ENCODE measurements around the gene GBA3. TPM values are rescaled to one million over a fixed set of nuclear protein-coding genes. Genes with fewer than 3 reads are reported as not detected.

GBA3 gene
- total RNA-seq, 2 donors from 2014 or later: 4.6 to 9.5 TPM

DNA sequence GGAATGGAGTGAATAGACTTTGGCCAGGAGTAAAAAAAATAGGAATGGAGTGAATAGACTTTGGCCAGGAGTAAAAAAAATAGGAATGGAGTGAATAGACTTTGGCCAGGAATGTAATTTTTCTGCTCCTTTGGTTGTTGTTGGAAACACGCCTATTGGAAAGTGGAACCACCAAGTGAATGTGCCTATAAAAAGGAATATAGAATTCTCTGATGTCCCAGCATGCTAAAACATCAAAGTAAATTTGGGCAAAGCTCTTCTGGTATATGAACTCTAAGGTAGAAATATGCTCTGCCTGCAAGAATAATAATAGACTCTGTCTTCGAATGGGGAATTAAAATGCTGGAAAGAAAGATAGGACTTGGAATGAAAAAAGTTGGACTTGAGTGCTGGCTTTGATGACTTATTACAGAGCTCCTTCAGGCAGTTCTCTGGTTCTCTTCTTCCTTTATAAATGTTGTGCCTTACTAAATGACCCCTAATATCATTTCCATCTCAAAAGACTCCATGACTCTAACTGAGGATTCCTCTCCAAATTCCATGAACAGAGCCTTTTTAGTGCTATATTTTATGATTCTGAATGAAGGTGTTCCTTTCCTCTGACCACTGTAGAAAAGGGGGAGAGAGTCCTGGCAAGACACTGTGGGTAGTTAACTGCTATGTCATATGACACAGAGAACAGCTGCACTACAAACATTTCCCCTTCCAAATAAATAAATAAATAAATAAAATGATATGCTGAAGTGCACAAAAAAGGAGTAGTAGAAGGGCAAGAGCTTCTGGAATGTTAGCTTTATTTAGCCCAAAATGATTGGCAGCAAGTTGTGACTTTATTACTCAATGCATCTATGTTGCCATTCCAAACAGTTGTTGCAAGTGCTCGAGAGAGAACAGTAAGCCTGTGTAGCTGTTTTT lies 13.5 kb upstream of the GBA3 start:
- Histone ChIP-seq H3K4me3 (no peak overlapping the region), H3K9me3 (no peaks in the 10 kb centered on the region), H3K27ac (no peak overlapping the region), H3K4me1 (no peaks in the 10 kb centered on the region), H3K36me3 (no peaks in the 10 kb centered on the region), H3K27me3 (no peaks in the 10 kb centered on the region), H3K9ac (ENCODE audit: low read depth in 2 of 2, low read length in 2 of 2) (no peak overlapping the region)
- TF ChIP-seq, protein P1, sequence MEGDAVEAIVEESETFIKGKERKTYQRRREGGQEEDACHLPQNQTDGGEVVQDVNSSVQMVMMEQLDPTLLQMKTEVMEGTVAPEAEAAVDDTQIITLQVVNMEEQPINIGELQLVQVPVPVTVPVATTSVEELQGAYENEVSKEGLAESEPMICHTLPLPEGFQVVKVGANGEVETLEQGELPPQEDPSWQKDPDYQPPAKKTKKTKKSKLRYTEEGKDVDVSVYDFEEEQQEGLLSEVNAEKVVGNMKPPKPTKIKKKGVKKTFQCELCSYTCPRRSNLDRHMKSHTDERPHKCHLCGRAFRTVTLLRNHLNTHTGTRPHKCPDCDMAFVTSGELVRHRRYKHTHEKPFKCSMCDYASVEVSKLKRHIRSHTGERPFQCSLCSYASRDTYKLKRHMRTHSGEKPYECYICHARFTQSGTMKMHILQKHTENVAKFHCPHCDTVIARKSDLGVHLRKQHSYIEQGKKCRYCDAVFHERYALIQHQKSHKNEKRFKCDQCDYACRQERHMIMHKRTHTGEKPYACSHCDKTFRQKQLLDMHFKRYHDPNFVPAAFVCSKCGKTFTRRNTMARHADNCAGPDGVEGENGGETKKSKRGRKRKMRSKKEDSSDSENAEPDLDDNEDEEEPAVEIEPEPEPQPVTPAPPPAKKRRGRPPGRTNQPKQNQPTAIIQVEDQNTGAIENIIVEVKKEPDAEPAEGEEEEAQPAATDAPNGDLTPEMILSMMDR (IDR thresholded peaks at IDR 0.05): no peak
- intact Hi-C loops (cut with DNase I): no loop called here
- no peak for DNase-seq

DNA sequence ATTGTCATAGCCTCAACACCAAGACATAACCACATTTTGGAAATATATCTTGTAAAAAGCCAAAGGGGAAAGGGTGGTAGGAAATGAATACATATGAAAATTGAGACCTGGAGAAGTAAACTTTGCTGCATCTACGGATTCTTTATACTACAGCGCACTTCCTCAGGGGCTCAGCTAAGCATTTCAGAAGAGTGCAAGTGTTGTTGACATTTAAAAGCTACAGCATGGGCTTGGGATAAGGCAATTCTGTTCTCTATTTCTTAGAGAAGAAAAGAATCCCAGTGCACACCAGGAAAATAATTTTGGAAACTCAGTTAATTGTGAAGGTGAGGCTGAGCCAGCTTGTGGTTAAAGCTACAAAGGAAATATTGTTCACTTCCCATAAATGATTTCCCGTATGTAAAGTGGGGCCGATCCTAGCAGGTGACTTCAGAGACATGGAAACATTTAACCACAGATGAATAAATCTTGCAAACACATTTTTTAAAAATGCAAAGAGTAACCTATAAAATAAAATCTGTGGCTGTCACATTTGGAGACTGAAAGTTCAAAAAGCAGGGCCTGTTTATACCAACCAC lies 12.6 kb upstream of the GBA3 start:
- H3K9ac ChIP-seq (ENCODE audit: low read depth in 2 of 2, low read length in 2 of 2): no peak overlapping the region
- no peaks in the 10 kb centered on the region for H3K9me3 ChIP-seq
- H3K4me1 ChIP-seq: no peaks in the 10 kb centered on the region
- intact Hi-C loops (cut with DNase I): no loop called here
- no peaks in the 10 kb centered on the region for H3K27me3 ChIP-seq
- no peaks in the 10 kb centered on the region for H3K36me3 ChIP-seq
- TF ChIP-seq, protein P1 (IDR thresholded peaks at IDR 0.05): no peak
- H3K4me3 ChIP-seq: no peak overlapping the region
- no peak overlapping the region for H3K27ac ChIP-seq
- no peak for DNase-seq

DNA sequence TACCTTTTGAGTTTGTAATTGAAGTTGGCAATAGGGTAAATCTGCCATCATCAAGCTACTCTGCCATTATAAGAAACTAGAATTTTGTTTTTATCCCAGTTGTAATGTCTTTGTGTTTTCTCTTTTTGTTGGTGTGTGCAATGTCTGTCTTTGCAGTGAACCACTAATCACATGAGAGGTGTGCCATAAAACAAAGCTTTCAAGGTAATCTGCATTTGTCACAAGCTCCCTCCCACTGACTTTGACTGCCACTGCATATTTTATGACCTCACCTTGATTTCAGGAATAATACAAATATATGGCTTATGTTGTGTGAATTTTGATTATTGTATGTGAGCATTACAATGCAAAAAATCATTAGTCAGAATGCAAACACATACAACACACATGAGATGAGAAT lies 9.0 kb upstream of the GBA3 start:
- TF ChIP-seq, protein P1 (IDR thresholded peaks at IDR 0.05): no peak
- DNase-seq: no peak
- intact Hi-C loops (cut with DNase I): no loop called here
- no peak overlapping the region for H3K4me3 ChIP-seq
- no peaks in the 10 kb centered on the region for H3K9me3 ChIP-seq
- no peak overlapping the region for H3K27ac ChIP-seq
- no peaks in the 10 kb centered on the region for H3K27me3 ChIP-seq
- no peaks in the 10 kb centered on the region for H3K4me1 ChIP-seq
- H3K36me3 ChIP-seq: no peaks in the 10 kb centered on the region
- H3K9ac ChIP-seq (ENCODE audit: low read depth in 2 of 2, low read length in 2 of 2): no peak overlapping the region

DNA sequence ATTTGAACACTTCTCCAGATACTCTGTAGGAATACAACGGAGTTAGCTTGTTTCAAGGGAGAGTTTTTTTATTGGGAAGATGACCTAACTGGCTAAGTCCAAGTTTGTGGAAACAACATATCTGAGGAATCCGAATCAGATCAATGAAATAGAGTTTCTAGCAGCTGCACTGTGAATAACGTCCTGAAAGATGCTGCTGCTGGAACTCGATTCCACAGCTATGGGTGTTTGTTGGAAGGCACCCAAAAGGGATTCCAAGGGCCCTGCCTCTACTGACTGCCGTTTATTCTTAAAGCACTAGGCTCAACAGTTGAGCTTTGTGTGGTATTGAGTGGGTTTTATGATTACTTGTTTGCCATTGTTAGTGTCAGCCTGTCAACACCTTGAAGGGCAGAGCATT lies 6.6 kb upstream of the GBA3 start:
- H3K9me3 ChIP-seq: no peaks in the 10 kb centered on the region
- no peak overlapping the region for H3K27ac ChIP-seq
- no peak for DNase-seq
- H3K4me3 ChIP-seq: no peak overlapping the region
- no peaks in the 10 kb centered on the region for H3K27me3 ChIP-seq
- H3K9ac ChIP-seq (ENCODE audit: low read depth in 2 of 2, low read length in 2 of 2): no peak overlapping the region
- H3K36me3 ChIP-seq: no peaks in the 10 kb centered on the region
- intact Hi-C loops (cut with DNase I): loop anchor here (5.0 kb wide), 1 partner anchor 269 kb away; no protein-coding TSS in a partner anchor
- peaks cover 3% of the 10 kb centered on the region for H3K4me1 ChIP-seq
- TF ChIP-seq, protein P1 (IDR thresholded peaks at IDR 0.05): no peak

DNA sequence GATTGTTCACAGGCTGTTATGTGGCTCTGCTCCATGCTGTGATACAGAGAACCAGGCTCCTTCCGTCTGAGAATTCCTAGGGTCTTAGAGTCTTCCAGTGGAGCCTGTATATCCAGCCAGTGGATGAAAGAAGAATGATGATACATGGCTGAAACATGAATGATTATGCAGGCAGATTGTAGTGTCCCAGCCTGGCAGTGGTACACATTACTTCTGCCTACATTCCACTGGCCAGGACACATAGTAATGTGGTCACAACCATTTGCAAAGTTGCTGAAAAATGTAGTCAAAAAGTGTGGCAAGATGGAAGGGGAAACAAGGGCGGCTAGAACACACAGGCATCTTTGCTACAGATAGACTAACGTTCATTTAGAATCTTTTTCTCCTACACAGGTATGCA lies 4.5 kb upstream of the GBA3 start:
- TF ChIP-seq, protein P1 (IDR thresholded peaks at IDR 0.05): no peak

More for the DNA sequence above, 4.5 kb upstream of the GBA3 start:
- Histone ChIP-seq H3K9ac (ENCODE audit: low read depth in 2 of 2, low read length in 2 of 2) (no peak overlapping the region), H3K4me3 (no peak overlapping the region), H3K4me1 (peaks cover 3% of the 10 kb centered on the region), H3K27me3 (no peaks in the 10 kb centered on the region), H3K9me3 (no peaks in the 10 kb centered on the region), H3K27ac (no peak overlapping the region), H3K36me3 (no peaks in the 10 kb centered on the region)
- no peak for DNase-seq
- intact Hi-C loops (cut with DNase I): loop anchor here (5.0 kb wide), 1 partner anchor 271 kb away; no protein-coding TSS in a partner anchor
